K562 (cell line): ENCODE measurements around the gene SPDYE3. TPM values are rescaled to one million over a fixed set of nuclear protein-coding genes. Genes with fewer than 3 reads are reported as not detected.
"Not testable (repeated sequence)": the region's sequence is repeated elsewhere in the genome, so short reads cannot be mapped to it uniquely, and the experiment has no call there.

Experiments used
- ATAC-seq: fragments of 200-7000 bp; cut with Tn5 transposase; 3 replicates; pipeline ENCODE4 v1.9.1; 2020; ENCODE audit warnings: moderate library complexity
- BruUV-seq: library from RNA; stranded (reverse); fragments of 400-500 nt; replicated peaks from 2 replicates; lab custom pipeline; 2021; lab: Mats Ljungman, UMichigan
- CTCF ChIA-PET: fragments of 300-600 bp; formaldehyde crosslinking; extraction: SDS; loops from one replicate; lab custom pipeline; 2021; ENCODE audit warnings: low intra/inter-chr PET ratio; lab: Yijun Ruan, JAX
- POLR2A ChIA-PET: fragments of 300-600, 350-650 bp; sonication (Branson Sonifier 250); formaldehyde crosslinking; extraction: SDS; loops from one replicate; lab custom pipeline; 2021; ENCODE audit warnings: antibody characterized with exemption, inconsistent platforms; lab: Yijun Ruan, JAX
- DNase-seq, 4 experiments: peaks; one replicate each; pipeline versions ENCODE4 v3.0.0 to v3.0.0-alpha.2; 2011 to 2018; ENCODE audit warnings: low spot score in 3 of 4, mixed read lengths in 3 of 4; ENCODE audit errors: extremely low read depth in 1 of 4
- FAIRE-seq: peaks from 2 replicates; lab custom pipeline; 2011; peaks lifted over from hg19 to GRCh38; lab: Jason Lieb, UNC
- H2AFZ ChIP-seq: 2 replicates; pipeline ENCODE4 v1.6.0; 2011; ENCODE audit warnings: low read depth, low read length, control low read depth, inconsistent platforms
- H3K27ac ChIP-seq: fragments of 200-600 bp; 3 replicates; pipeline ENCODE4 v1.8.0; 2011; ENCODE audit warnings: low read depth, mild to moderate bottlenecking, control low read depth, inconsistent platforms, low read length, moderate library complexity, mixed read lengths; ENCODE audit errors: extremely low read depth
- H3K27me3 ChIP-seq, 2 experiments: fragments of 300-600 bp in 1 of 2; 2 replicates in 1 of 2; 3 replicates in 1 of 2; pipeline versions ENCODE4 v1.6.0 to v1.8.0; 2011; ENCODE audit warnings: inconsistent platforms in 2 of 2, low read length in 2 of 2, mild to moderate bottlenecking in 1 of 2, mixed read lengths in 1 of 2, moderate library complexity in 1 of 2; ENCODE audit not compliant: control insufficient read depth in 2 of 2, insufficient read depth in 2 of 2
- H3K36me3 ChIP-seq: fragments of 300-600 bp; 3 replicates; pipeline ENCODE4 v1.8.0; 2011; ENCODE audit warnings: mild to moderate bottlenecking, low read length, inconsistent platforms; ENCODE audit not compliant: control insufficient read depth, insufficient read depth
- H3K4me1 ChIP-seq, 2 experiments: fragments of 200-600 bp in 1 of 2; replicated peaks in 1 of 2; 2 replicates in 1 of 2; 3 replicates in 1 of 2; pipeline versions ENCODE4 v1.5.1 to v1.8.0; 2011; ENCODE audit warnings: inconsistent platforms in 2 of 2, low read length in 2 of 2, mild to moderate bottlenecking in 1 of 2, mixed read lengths in 1 of 2, moderate library complexity in 1 of 2; ENCODE audit not compliant: control insufficient read depth in 2 of 2, insufficient read depth in 2 of 2
- H3K4me2 ChIP-seq: 2 replicates; pipeline ENCODE4 v1.6.1; 2011; ENCODE audit warnings: low read length, control low read depth, inconsistent platforms, mixed read lengths; ENCODE audit not compliant: insufficient read depth
- H3K4me3 ChIP-seq: fragments of 200-600 bp; sonication (generic), shearing (Covaris generic); 2 replicates; pipeline ENCODE4 v1.5.1; 2016; ENCODE audit warnings: control low read depth, inconsistent platforms
- H3K79me2 ChIP-seq: fragments of 200-600 bp; 3 replicates; pipeline ENCODE4 v1.8.0; 2011; ENCODE audit warnings: low read length, inconsistent platforms; ENCODE audit not compliant: control insufficient read depth, insufficient read depth
- H3K9ac ChIP-seq, 2 experiments: 2 replicates each; pipeline versions ENCODE4 v1.6.0 to v1.6.1; 2011; ENCODE audit warnings: low read depth in 2 of 2, low read length in 2 of 2, control low read depth in 1 of 2, inconsistent platforms in 1 of 2, mild to moderate bottlenecking in 1 of 2, mixed read lengths in 1 of 2; ENCODE audit not compliant: insufficient read depth in 1 of 2
- H3K9me1 ChIP-seq: one replicate; pipeline ENCODE4 v1.6.0; 2011; ENCODE audit warnings: inconsistent platforms, mild to moderate bottlenecking, low read length, moderate library complexity; ENCODE audit not compliant: control insufficient read depth, insufficient read depth
- H3K9me3 ChIP-seq: replicated peaks from 2 replicates; pipeline ENCODE4 v1.5.1; 2011; ENCODE audit warnings: low read depth, low read length, inconsistent platforms; ENCODE audit not compliant: control insufficient read depth, insufficient read depth
- H4K20me1 ChIP-seq: replicated peaks from 2 replicates; pipeline ENCODE4 v1.6.1; 2011; ENCODE audit warnings: low read length, inconsistent platforms, mixed read lengths; ENCODE audit not compliant: control insufficient read depth, insufficient read depth
- BCOR ChIP-seq: fragments of 450-650 bp; IDR thresholded peaks from 2 replicates; pipeline ENCODE4 v1.6.1; 2016
- ESRRA ChIP-seq: fragments of 450-650 bp; IDR thresholded peaks from 2 replicates; pipeline ENCODE4 v1.6.1; 2014; ENCODE audit warnings: low read depth, mild to moderate bottlenecking, moderate library complexity, borderline replicate concordance
- KLF16 ChIP-seq: IDR thresholded peaks from 2 replicates; pipeline ENCODE4 v1.6.1; 2016; ENCODE audit warnings: antibody characterized with exemption
- LEF1 ChIP-seq: fragments of 450-650 bp; IDR thresholded peaks from 2 replicates; pipeline ENCODE4 v1.6.1; 2016; ENCODE audit warnings: mild to moderate bottlenecking
- NCOA1 ChIP-seq: fragments of 450-650 bp; IDR thresholded peaks from 2 replicates; pipeline ENCODE4 v1.6.1; 2016; ENCODE audit warnings: low read depth
- SMARCA4 ChIP-seq: fragments of 450-650 bp; IDR thresholded peaks from 2 replicates; pipeline ENCODE4 v1.6.1; 2016
- TRIM24 ChIP-seq, 2 experiments: fragments of 450-650 bp; IDR thresholded peaks; 2 replicates each; pipeline ENCODE4 v1.6.1; 2016
- WGBS: fragments of 100-300 bp; shearing (Covaris generic); methylation state at CpG from one replicate; pipeline ENCODE4 v1.1.6; 2016; ENCODE audit warnings: low coverage, mixed read lengths; ENCODE audit not compliant: insufficient coverage; ENCODE audit errors: missing lambda C conversion rate; 5-methylcytosine and 5-hydroxymethylcytosine counted together
- in situ Hi-C: fragments of 300-500 bp; cut with MboI; formaldehyde crosslinking; loops from 4 replicates; pipeline ENCODE4 v1.15.0; 2018; ENCODE audit warnings: inconsistent platforms, mixed read lengths
- intact Hi-C: fragments of 100-400 bp; cut with micrococcal nuclease; formaldehyde crosslinking; loops from 2 replicates; pipeline ENCODE4 v1.14.2; 2022
- polyA plus RNA-seq, 8 experiments: library from polyadenylated mRNA; depleted of rRNA in 4 of 8; stranded (reverse) in 5 of 8; unstranded in 3 of 8; fragments of >200 nt; fragmentation: Nextera tagmentation in 2 of 8; fragmentation: Illumina TruSeq in 1 of 8; extraction: Ambion mirVana in 2 of 8; extraction: Trizol in 1 of 8; gene quantifications; 2 replicates each; pipeline versions ENCODE4 v1.2.1 to v1.2.3, GENCODE V29; 2011 to 2014; ENCODE audit warnings: inconsistent platforms in 1 of 8, missing spikeins in 1 of 8
- total RNA-seq, 7 experiments: library from RNA; depleted of rRNA in 6 of 7; stranded (reverse); fragments of >200 nt in 6 of 7; fragmentation: Illumina TruSeq in 2 of 7; extraction: Trizol in 2 of 7; gene quantifications; 2 replicates each; pipeline versions ENCODE4 v1.2.1 to v1.2.3, GENCODE V29; 2011 to 2021; ENCODE audit warnings: low replicate concordance in 1 of 7
- TF ChIP-seq, protein P1 (sequence below), 2 experiments: fragments of 450-650 bp; IDR thresholded peaks; 2 replicates each; pipeline ENCODE4 v1.6.1; 2018; ENCODE audit warnings: mild to moderate bottlenecking in 2 of 2, low read depth in 1 of 2; ENCODE audit not compliant: partially characterized antibody in 2 of 2

SPDYE3 gene
- total and polyA plus RNA-seq, 9 of the 15 experiments (the other 6 are each of a cell fraction or from before 2014, with no cell fraction given): 0.04 to 3.3 (median 1.2) TPM; not detected in 6

DNA sequence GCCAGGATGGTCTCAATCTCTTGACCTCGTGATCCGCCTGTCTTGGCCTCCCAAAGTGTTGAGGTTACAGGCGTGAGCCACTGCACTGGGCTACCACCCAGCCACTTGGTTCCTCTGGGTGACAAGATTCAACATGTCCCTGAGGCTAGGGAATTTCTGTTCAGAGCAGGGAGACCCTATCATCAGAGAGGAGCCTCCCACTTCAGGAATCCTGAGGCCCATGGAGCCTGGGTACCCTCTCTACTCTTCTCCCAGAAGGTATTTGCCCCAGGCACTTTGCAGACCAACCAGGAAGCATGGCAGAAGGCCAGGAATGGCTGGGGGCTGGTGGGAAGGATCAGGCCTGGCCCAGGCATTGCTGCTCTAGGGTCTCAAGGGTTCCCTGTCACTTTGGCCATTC lies 19.2 kb upstream of the SPDYE3 start:
- H3K9me3 ChIP-seq, CTCF ChIA-PET, H4K20me1 ChIP-seq, H3K4me2 ChIP-seq, in situ Hi-C loops, H3K36me3 ChIP-seq, DNase-seq, H3K27ac ChIP-seq, BruUV-seq, intact Hi-C loops, H3K9ac ChIP-seq, FAIRE-seq, H3K27me3 ChIP-seq, H3K9me1 ChIP-seq, ATAC-seq, H3K79me2 ChIP-seq, H3K4me3 ChIP-seq, H2AFZ ChIP-seq, H3K4me1 ChIP-seq: not testable (repeated sequence)
- 85% methylated on average over 3 of the region's 3 CpGs for WGBS
- POLR2A ChIA-PET: interaction anchor here (1.0 kb wide), 1 partner anchor 13 kb away, joined by 3 read pairs; no protein-coding TSS in a partner anchor

DNA sequence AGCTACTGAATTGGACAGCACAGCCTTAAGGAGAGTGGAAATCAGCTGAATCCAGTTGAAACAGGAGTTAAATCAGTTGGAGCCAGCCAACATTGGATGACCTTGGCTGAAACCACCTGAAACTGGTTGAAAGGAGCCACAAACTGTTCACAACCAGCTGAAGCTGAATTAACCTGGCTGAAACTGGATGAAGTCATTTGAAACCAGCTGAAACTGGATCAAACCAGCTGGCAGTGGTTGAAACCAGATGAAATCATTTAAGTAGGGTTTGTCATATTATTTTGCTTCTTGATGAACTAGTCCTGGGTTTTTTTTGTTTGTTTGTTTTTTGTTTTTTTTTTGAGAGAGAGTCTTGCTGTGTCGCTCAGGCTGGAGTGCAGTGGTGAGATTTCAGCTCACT lies 15.3 kb upstream of the SPDYE3 start:
- H3K4me2 ChIP-seq, H4K20me1 ChIP-seq, H3K9ac ChIP-seq, H3K9me3 ChIP-seq, ATAC-seq, H3K36me3 ChIP-seq, DNase-seq, FAIRE-seq, H3K4me3 ChIP-seq, H3K79me2 ChIP-seq, H3K27ac ChIP-seq, intact Hi-C loops, H2AFZ ChIP-seq, H3K4me1 ChIP-seq, BruUV-seq, in situ Hi-C loops, CTCF ChIA-PET, H3K27me3 ChIP-seq, H3K9me1 ChIP-seq: not testable (repeated sequence)
- POLR2A ChIA-PET: interaction anchor here (0.8 kb wide), 1 partner anchor 87 kb away, joined by 3 read pairs; no protein-coding TSS in a partner anchor
- WGBS: 80% methylated on average over 1 of the region's 1 CpG
- peak; percentile 60; the same call in 1 of the 2 replicates for TF ChIP-seq BCOR
- TF ChIP-seq NCOA1: peak; percentile 59; the same call in 1 of the 2 replicates
- peak; percentile 74; the same call in 1 of the 2 replicates for TF ChIP-seq LEF1
- peak; percentile 92 to 97 for TF ChIP-seq TRIM24 (IDR thresholded peaks at IDR 0.05)
- peak; percentile 94 for TF ChIP-seq KLF16
- TF ChIP-seq, protein P1, sequence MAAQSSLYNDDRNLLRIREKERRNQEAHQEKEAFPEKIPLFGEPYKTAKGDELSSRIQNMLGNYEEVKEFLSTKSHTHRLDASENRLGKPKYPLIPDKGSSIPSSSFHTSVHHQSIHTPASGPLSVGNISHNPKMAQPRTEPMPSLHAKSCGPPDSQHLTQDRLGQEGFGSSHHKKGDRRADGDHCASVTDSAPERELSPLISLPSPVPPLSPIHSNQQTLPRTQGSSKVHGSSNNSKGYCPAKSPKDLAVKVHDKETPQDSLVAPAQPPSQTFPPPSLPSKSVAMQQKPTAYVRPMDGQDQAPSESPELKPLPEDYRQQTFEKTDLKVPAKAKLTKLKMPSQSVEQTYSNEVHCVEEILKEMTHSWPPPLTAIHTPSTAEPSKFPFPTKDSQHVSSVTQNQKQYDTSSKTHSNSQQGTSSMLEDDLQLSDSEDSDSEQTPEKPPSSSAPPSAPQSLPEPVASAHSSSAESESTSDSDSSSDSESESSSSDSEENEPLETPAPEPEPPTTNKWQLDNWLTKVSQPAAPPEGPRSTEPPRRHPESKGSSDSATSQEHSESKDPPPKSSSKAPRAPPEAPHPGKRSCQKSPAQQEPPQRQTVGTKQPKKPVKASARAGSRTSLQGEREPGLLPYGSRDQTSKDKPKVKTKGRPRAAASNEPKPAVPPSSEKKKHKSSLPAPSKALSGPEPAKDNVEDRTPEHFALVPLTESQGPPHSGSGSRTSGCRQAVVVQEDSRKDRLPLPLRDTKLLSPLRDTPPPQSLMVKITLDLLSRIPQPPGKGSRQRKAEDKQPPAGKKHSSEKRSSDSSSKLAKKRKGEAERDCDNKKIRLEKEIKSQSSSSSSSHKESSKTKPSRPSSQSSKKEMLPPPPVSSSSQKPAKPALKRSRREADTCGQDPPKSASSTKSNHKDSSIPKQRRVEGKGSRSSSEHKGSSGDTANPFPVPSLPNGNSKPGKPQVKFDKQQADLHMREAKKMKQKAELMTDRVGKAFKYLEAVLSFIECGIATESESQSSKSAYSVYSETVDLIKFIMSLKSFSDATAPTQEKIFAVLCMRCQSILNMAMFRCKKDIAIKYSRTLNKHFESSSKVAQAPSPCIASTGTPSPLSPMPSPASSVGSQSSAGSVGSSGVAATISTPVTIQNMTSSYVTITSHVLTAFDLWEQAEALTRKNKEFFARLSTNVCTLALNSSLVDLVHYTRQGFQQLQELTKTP (IDR thresholded peaks at IDR 0.05; ENCODE audit: low read depth in 1 of 2, partially characterized antibody in 2 of 2): peak in 1 of 2 experiments; percentile 74
- TF ChIP-seq SMARCA4: peak; percentile 42; the same call in 1 of the 2 replicates
- TF ChIP-seq ESRRA: peak; percentile 23; the same call in 1 of the 2 replicates
